ENCODE measurements around the gene ATM.
"Not testable (repeated sequence)": the region's sequence is repeated elsewhere in the genome, so short reads cannot be mapped to it uniquely, and the experiment has no call there.

The ATM gene

DNA sequence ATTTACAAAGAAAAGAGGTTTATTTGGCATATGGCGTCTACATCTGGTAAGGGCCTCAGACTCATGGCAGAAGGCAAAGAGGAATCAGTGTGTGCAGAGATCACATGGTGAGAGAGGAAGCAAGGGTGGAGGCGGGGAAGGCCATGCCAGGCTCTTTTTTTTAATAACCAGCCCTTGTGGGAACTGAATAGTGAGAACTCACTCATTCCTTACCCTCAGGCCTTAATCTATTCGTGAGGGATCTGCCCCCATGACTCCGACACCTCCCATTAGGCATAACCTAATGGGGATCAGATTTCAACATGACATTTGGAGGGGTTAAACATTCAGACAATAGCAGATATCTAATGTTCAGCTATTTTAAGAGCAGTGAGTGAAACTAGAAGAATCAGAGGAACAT, 55.7 kb downstream of the ATM start:
- DNase-seq (ENCODE audit: low read depth in 2 of 2, low spot score in 1 of 2) = no peak

DNA sequence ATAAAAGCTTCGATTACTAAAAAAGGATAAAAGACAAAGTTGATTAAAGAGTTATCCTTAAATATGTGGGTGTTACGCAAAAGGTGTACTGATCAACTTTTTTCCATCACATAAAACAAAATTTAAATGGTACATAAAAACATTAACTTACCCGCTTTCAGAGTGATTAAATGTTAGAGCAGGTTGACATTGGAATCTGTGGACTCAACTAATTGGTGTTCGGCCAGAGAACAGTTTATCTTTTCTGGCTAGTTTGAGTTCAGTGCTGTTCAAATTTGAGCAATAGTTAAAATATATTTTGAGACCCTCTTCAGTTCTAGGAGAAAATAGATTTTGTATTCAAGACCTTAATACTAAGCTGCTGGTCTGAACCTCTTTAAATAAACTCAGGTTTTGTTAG, 56.1 kb downstream of the ATM start:
- DNase-seq (ENCODE audit: low read depth in 2 of 2, low spot score in 1 of 2) = no peak

- DNase-seq (ENCODE audit: low read depth in 2 of 2, low spot score in 1 of 2) = no peak
Observed at GRCh38 chr11:108286370-108286769, 63.5 kb downstream of the ATM start.

- no peak for DNase-seq (ENCODE audit: low read depth in 2 of 2, low spot score in 1 of 2)
Observed at GRCh38 chr11:108286956-108287355, 64.1 kb downstream of the ATM start.

DNA sequence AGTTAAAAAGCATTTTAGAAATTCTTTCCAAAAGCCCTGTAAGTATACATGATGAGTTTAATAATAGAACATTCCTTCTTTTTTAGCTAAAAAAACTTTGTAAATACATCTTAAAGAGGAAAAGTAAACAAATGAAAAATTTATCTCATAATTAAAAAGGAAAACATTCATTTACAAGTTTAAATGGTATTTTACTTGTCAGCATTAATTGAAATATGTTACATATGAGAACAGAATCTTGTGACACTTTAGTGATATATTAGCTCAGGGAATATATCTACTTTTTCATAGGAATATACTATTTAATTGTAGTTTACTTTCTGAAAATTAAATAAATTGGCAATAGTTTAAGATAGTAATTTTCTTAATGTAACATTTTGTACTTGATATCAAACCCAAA, 66.2 kb downstream of the ATM start:
- DNase-seq (ENCODE audit: low read depth in 2 of 2, low spot score in 1 of 2) = not testable (repeated sequence)

- DNase-seq (ENCODE audit: low read depth in 2 of 2, low spot score in 1 of 2) = no peak
Observed at GRCh38 chr11:108289699-108290098, 66.8 kb downstream of the ATM start.

DNA sequence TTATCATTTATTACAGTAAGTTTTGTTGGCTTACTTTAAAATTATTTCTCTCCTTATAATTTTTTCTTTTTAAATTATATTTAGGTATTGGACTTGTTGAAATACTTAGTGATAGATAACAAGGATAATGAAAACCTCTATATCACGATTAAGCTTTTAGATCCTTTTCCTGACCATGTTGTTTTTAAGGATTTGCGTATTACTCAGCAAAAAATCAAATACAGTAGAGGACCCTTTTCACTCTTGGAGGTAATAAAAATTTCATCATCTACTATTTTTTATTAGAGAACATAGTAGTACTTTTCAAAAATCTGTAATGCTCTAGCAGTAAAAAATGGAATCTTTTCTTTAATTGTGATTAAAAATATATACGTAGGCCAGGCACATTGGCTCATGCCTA, 70.4 kb downstream of the ATM start:
- no peak for DNase-seq (ENCODE audit: low read depth in 2 of 2, low spot score in 1 of 2)

DNA sequence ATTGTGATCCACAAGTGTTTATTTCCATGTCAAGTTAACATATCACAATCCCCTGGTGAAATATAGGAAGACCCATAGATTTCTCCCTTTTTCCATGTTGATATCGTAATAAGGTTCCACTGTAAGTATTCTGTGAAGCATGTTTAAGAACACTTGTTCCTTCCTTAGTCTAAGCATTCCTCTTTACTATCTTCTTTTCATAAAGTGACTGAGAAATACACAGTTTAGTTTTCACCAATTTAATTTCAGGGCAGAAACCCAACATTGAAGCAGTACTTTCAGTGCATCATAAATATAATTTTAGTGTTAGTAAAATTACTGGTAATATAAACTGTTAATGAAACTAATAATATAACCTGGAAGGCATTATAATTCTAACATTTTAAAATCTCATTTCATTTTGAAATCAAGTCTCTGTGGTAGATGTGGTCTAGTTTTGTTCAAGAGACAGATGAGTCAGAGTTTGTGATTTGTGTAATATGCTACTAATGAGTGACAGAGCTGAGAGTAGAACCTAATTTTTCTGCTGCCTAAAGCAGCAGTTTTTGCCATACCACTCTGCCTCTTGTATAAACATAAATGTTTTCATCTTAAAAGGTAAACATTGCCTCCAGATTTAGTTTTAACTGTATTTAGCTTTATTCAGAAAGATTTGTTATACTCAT, 79.4 kb downstream of the ATM start:
- DNase-seq (ENCODE audit: low read depth in 2 of 2, low spot score in 1 of 2) = no peak

DNA sequence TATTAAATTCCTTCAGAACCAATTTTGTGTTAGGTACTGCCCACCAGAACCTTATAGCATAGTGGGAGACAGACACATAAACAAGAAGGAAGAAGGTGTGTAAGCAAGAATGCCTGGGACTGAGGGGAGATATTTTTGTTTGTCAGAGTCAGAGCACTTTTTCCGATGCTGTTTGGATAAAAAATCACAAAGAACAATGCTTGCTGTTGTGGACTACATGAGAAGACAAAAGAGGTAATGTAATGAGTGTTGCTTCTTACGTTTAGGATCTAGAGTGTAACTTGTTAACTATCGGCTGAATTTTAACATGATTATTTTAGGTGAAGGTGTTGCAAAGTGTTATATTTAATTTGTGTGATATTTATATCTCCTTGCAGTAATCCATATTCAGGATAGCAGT, 84.9 kb downstream of the ATM start:
- DNase-seq (ENCODE audit: low read depth in 2 of 2, low spot score in 1 of 2) = no peak

- DNase-seq (ENCODE audit: low read depth in 2 of 2, low spot score in 1 of 2) = no peak
Observed at GRCh38 chr11:108313444-108313843, 90.6 kb downstream of the ATM start.

GRCh38 chr11:108316061-108316460, 93.2 kb downstream of the ATM start:
- no peak for DNase-seq (ENCODE audit: low read depth in 2 of 2, low spot score in 1 of 2)

GRCh38 chr11:108319541-108320145, 96.8 kb downstream of the ATM start:
- DNase-seq (ENCODE audit: low read depth in 2 of 2, low spot score in 1 of 2) = no peak

DNA sequence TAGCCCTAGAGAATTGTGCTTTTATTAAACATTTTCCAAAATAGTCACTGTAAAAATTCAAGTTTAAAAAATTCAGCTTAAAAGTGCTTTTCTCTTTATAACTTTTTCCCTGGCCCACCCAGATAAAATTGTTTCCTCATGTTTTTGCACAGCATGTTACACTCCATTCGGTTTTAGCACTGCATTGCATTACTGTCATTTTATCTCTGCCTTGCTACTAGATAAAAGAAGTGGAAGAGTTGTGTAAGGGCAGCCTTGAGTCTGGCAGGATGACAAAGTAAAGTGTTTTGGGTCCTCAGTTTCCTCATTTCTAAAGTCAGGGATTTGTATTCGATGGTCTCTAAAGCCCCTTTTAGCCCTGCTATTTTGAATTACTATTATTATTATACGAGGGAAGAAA, 99.8 kb downstream of the ATM start:
- DNase-seq (ENCODE audit: low read depth in 2 of 2, low spot score in 1 of 2) = no peak

DNA sequence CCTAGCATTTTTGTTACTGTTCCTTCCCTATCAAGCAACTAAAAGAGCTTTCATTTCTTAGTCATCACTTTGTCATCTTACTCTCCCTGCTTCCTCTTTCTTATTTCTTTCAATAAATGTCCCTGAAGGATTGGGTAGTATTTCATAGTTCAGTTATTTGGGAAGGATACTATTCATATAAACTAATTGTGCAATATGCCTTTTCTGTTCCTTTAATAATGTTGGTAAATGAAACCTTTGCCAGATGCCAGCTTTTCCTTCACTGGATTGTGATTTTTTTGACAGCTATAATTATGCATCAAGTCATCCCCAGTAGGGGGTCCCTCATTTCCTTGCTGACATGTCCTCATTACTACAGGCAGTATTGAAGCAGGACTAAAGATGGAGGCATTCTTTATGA, 101.7 kb downstream of the ATM start:
- DNase-seq (ENCODE audit: low read depth in 2 of 2, low spot score in 1 of 2) = no peak

- DNase-seq (ENCODE audit: low read depth in 2 of 2, low spot score in 1 of 2) = no peak
Observed at GRCh38 chr11:108333403-108333899, 110.6 kb downstream of the ATM start.

DNA sequence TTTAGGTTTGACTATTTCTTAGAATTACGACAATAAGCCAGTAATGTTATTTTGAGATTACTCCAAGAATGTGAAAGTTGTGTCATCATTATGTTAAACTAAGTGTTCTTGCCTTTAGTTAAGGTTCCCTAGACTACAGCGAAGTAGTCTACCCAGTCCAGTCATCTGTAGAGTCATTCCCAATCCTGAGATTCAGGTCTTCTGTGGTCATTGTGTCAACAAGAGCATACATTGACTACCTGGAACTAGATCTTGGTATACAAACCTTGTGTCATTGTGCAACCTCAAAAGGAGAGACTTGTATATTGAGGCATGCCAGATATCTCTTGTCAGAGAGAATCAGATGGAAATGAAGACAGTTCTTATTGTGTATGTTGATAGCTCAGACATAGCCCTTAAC, 115.9 kb downstream of the ATM start:
- DNase-seq (ENCODE audit: low read depth in 2 of 2, low spot score in 1 of 2) = no peak

GRCh38 chr11:108340973-108341372, 118.1 kb downstream of the ATM start:
- no peak for DNase-seq (ENCODE audit: low read depth in 2 of 2, low spot score in 1 of 2)

DNA sequence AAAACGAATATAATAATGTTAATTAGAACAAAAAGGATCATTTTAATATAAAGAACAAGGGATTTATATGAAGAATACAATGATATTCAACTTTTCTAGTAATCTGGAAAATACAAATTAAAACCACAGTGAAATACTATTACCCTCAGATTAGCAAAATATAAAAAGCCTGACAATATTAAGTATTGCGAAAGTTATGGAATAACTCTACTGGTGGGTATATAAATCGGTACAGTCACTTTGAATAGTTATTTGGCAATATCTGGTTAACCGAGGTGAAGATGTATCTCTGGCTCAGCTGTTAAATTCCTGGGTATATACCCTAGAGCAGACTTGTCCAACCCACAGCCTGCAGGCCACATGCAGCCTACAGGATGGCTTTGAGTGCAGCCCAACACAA, 118.8 kb downstream of the ATM start:
- no peak for DNase-seq (ENCODE audit: low read depth in 2 of 2, low spot score in 1 of 2)

DNA sequence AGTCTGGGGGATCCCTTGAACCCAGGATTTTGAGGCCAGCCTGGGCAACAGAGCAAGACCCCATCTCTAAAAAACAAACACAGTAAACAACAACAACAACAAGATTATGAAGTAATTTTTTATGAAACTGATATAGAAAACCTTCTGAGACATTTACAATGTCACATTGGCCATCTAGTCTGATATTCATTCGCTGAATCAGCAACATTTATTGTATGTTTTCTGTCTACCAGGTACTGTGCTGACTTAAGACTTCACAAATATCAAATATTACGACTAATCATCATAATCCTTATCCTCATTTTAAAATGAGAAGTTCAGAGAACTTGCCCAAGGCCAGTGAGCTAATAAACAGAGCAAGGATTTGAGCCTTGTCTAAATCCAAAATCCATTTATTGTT, 120.8 kb downstream of the ATM start:
- no peak for DNase-seq (ENCODE audit: low read depth in 2 of 2, low spot score in 1 of 2)

DNA sequence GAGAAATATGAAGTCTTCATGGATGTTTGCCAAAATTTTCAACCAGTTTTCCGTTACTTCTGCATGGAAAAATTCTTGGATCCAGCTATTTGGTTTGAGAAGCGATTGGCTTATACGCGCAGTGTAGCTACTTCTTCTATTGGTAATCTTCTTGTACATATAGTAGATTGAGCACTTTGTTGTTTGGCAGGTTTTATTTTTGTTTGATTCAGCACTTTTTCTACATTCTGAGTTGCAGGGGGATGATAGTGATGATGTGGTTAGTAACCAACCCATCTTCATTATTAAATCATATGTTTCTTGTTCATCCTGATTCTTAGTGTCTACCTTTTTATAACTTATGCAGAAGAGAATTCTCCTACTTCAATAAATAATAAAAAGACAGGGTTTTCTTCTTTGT, 122.9 kb downstream of the ATM start:
- no peak for DNase-seq (ENCODE audit: low read depth in 2 of 2, low spot score in 1 of 2)

GRCh38 chr11:108346451-108346850, 123.6 kb downstream of the ATM start:
- DNase-seq (ENCODE audit: low read depth in 2 of 2, low spot score in 1 of 2) = no peak

GRCh38 chr11:108351468-108351867, 128.6 kb downstream of the ATM start:
- no peak for DNase-seq (ENCODE audit: low read depth in 2 of 2, low spot score in 1 of 2)

- no peak for DNase-seq (ENCODE audit: low read depth in 2 of 2, low spot score in 1 of 2)
Observed at GRCh38 chr11:108364159-108364558, 141.3 kb downstream of the ATM start.

Data from stimulated activated CD8-positive, alpha-beta memory T cell treated with anti-CD3 and anti-CD28 coated beads, Interleukin-4, amount 100 ng/mL, for 1 hour (primary cell).